GM19463 (cell line): ENCODE results near the gene COBL.

Source experiments
- ATAC-seq: cut with Tn5 transposase; IDR thresholded peaks from one replicate; pipeline ENCODE4 v1.9.1; 2021; ENCODE audit warnings: mild to moderate bottlenecking, moderate library complexity; ENCODE audit not compliant: unreplicated experiment

COBL gene

GRCh38 chr7:51306761-51307160 lies 9.8 kb downstream of the COBL start:
- ATAC-seq = no peak

GRCh38 chr7:51304729-51305128 lies 11.9 kb downstream of the COBL start:
- no peak for ATAC-seq

- no peak for ATAC-seq
Measured at GRCh38 chr7:51303142-51303525, 13.5 kb downstream of the COBL start.

- no peak for ATAC-seq
Measured at GRCh38 chr7:51301806-51302205, 14.8 kb downstream of the COBL start.

- ATAC-seq = no peak
Measured at GRCh38 chr7:51300762-51301674, 15.6 kb downstream of the COBL start.

GRCh38 chr7:51299391-51300133 lies 17.0 kb downstream of the COBL start:
- no peak for ATAC-seq

- no peak for ATAC-seq
Measured at GRCh38 chr7:51298912-51299311, 17.7 kb downstream of the COBL start.

- ATAC-seq = no peak
Measured at GRCh38 chr7:51297986-51298385, 18.6 kb downstream of the COBL start.

- ATAC-seq = no peak
Measured at GRCh38 chr7:51295440-51296245, 21.0 kb downstream of the COBL start.

GRCh38 chr7:51292596-51292995 lies 24.0 kb downstream of the COBL start:
- ATAC-seq = no peak

- no peak for ATAC-seq
Measured at GRCh38 chr7:51290702-51291540, 25.7 kb downstream of the COBL start.

- ATAC-seq = no peak
Measured at GRCh38 chr7:51290304-51290637, 26.3 kb downstream of the COBL start.

GRCh38 chr7:51289623-51290303 lies 26.8 kb downstream of the COBL start:
- no peak for ATAC-seq

GRCh38 chr7:51288896-51289622 lies 27.6 kb downstream of the COBL start:
- ATAC-seq = no peak

- no peak for ATAC-seq
Measured at GRCh38 chr7:51286401-51286800, 30.2 kb downstream of the COBL start.

- no peak for ATAC-seq
Measured at GRCh38 chr7:51280156-51280555, 36.5 kb downstream of the COBL start.

- ATAC-seq = no peak
Measured at GRCh38 chr7:51279391-51280023, 37.1 kb downstream of the COBL start.

GRCh38 chr7:51278797-51279196 lies 37.8 kb downstream of the COBL start:
- ATAC-seq = no peak

- no peak for ATAC-seq
Measured at GRCh38 chr7:51276967-51277366, 39.6 kb downstream of the COBL start.
